Raji (cell line): Measurements from ENCODE around the gene BRINP3.

Experiments used
- POLR2A ChIP-seq: IDR thresholded peaks from 2 replicates; pipeline ENCODE4 v1.6.1; 2011; ENCODE audit warnings: low read depth, low read length, control low read depth; ENCODE audit not compliant: insufficient read depth

The BRINP3 gene

DNA sequence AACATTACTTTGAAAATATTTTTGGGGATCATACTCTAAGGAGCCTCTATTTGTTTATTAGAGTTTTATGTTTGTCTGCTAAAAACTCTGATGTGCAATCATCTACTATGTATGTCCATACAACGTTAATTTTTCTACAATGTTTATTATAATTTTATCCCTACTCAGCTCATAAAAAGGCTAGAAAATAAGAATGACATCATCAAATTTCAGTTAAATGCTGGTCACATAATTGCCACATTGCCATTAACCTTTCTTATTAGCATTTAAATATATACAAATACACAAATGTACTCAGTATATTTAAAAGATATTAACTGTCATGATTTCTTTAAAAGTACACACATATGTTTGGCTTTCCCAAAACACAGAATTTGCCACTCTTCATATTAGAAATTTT, 191.6 kb downstream of the BRINP3 start:
- TF ChIP-seq POLR2A: no peak

DNA sequence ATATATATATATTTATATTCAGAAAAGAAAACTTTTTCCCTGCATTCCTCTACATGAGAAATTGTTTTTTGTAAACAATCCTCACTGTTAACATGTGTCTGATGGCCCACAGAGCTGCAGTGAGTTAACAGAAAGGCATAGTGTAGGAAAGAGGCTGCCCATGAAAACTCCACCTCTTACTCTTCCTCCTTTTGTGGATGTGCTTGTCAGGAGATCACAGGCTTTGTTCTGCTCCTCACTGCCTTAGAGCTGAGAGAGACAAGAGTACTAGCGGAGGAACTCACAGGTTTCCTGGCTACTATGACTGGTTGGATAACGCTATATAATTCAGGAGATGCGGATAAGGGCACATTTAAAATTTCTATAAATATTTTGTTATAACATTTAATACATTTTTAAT, 200.6 kb downstream of the BRINP3 start:
- TF ChIP-seq POLR2A: no peak

DNA sequence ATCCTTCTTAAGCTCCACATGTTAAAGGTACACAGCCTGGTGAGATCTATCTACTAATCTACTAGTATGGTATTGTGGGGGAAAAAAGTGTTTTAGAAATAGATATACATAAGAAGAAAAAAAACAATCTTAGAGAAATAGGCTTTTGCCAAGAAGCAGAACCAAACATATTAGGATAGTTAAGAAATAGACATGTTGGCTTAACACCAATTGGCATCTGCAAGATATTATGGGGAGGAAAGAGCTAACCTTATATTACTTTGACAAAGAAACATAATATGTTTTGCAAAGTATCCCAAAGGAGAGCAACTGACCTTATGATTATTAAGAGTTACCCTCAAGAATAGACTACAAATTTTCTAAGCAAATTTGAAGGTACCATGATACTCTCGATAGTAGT, 202.9 kb downstream of the BRINP3 start:
- no peak for TF ChIP-seq POLR2A

GRCh38 chr1:190273161-190273560, 204.5 kb downstream of the BRINP3 start:
- no peak for TF ChIP-seq POLR2A

- no peak for TF ChIP-seq POLR2A
Measured at GRCh38 chr1:190262538-190262937, 215.1 kb downstream of the BRINP3 start.

DNA sequence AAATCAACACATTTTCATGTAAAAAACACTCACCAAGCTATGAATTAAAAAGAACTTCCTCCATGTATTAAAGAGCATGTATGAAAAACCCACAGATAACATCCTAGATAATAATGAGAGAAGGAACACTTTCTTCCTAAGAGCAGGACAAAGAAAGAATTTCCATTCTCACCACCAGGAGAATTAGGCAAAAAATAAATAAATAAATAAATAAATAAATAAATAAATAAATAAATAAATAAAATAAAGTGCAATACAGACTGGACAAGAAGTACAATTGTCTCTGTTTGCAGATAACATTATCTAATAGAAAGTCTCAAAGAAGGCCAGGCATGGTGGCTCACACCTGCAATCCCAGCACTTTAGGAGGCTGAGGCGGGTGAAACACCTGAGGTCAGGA, 218.2 kb downstream of the BRINP3 start:
- TF ChIP-seq POLR2A: no peak

DNA sequence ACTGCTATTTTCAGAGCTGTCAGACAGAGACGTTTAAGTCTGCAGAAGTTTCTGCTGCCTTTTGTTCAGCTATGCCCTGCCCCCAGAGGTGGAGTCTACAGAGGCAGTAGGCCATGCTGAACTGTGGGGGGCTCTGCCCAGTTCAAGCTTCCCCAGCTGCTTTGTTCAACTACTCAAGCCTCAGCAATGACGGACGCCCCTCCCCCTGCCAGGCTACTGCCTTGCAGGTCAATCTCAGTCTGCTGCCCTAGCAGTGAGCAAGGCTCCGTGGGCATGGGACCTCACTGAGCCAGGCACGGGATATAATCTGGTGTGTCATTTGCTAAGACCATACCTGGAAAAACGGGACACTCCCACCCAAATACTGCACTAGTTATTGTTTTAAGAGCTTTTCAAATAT, 219.7 kb downstream of the BRINP3 start:
- TF ChIP-seq POLR2A: no peak

GRCh38 chr1:190252046-190252445, 225.6 kb downstream of the BRINP3 start:
- no peak for TF ChIP-seq POLR2A

DNA sequence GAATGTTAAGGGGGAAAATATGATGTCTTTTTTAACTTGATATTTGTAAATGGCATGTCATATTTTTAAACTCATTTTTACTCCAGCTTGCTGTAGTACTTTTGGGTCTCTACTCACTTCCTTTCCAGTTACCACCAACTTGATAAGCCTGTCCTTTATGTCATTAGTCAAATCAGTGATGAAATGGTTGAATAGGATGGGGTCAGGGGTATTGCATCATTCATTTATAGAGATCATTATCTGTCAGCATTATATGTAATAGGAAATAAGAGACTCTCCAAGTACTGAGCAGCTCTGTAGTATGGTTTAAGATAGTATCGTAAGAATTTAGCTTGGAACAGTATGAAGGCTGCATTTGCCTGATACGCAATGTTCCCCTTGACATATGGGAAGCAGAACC, 227.3 kb downstream of the BRINP3 start:
- no peak for TF ChIP-seq POLR2A

- TF ChIP-seq POLR2A: no peak
Measured at GRCh38 chr1:190244406-190244805, 233.3 kb downstream of the BRINP3 start.

DNA sequence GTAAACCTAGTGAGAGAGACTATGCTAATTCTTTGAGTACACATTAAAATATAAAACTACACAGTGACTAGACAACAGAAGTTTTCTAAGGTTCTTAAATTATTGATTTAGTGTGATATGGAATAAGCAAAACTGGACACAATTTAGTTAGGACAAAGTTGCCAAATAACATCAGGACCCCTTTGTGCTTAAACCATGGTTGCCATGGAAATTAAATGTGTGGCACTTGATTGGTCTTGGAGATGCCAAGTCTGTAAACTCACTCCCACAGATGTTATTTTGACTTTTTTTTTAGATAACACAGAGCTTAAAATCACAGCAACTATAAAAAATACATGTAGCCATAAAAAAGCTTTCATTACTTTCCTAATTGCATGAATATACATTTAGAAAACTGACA, 234.6 kb downstream of the BRINP3 start:
- TF ChIP-seq POLR2A: no peak

- TF ChIP-seq POLR2A: no peak
Measured at GRCh38 chr1:190226006-190226405, 251.7 kb downstream of the BRINP3 start.

GRCh38 chr1:190212450-190212849, 265.2 kb downstream of the BRINP3 start:
- TF ChIP-seq POLR2A: no peak

DNA sequence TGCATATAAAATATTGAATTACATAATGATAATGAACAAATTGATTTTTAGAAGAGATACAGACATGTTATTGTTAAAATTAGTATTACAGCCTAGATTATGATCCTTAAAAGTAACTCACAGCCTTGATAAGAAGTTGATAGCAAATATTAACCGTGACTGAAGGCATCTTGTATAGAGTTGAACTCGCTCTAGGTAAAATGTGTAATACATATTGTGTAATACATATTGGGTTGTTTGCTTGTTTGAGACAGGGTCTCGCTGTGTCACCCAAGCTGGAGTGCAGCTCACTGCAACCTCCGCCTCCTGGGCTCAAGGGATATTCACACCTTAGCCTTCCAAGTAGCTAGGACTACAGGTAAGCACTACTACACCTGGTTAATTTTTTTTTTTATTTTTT, 269.9 kb downstream of the BRINP3 start:
- no peak for TF ChIP-seq POLR2A

DNA sequence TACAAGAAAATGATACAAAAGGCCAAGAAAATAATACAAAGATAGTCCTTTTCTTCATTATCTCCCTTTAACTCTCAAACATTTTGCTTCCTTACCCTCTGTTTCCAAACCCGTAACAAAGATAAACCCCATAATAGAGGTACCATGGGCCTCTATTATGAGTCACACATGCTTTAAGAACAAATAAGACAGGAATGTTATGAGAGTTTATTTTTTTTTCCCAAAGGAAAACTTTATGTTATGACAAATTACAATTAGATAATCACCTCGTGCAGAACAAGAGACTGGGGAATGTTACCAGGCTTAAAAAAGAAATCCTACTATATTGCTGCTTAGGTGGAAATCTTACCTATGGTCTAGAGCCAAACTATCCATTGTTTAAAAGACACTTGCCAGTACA, 272.0 kb downstream of the BRINP3 start:
- no peak for TF ChIP-seq POLR2A

DNA sequence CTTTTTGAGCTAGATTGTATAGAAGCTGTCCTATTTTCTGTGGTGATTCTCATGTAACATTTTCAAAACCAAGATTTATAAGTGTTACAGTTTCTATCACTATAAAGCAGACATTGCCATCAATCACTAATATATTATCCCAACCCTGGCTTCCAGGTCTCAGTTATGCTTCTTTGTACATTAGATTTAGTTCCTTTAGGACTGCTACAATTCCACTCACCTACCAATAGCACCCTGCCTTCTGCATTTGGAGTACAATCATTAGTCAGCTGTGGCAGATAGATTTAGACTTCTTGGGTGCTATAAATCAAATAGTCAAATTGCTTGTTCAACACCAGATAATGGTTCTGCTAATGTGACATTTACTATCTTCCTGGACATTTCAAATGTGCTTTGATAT, 281.6 kb downstream of the BRINP3 start:
- TF ChIP-seq POLR2A: no peak

DNA sequence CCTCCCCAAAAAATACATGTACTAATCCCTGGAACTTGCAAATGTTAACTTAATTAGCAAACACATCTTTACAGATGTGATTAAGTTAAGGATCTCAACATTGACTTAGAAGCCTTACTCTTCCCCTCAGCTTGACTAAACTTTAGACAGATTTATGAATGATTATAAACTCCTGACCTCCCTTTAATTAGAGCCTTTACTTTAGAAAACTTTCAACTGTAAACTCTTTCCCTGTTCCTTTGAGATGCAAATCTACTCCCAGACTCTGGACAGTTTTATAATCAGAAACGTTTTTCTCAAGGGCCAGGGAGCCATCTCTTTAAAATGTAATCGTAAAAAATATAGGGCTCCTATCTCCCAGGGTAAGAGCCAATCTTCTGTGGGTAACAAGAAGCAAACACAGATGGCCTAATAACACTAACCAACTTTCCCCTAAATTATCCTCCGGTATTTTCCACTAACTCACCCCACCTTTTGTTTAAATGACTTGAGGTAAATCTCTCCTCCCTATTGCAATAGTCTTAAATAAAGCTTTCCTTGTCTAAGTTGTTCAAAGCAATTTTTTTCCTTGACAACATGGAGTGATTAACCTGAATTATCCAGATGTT, 284.1 kb downstream of the BRINP3 start:
- no peak for TF ChIP-seq POLR2A
